Measurements from ENCODE around the gene CFAP46. TPM values are rescaled to one million over a fixed set of nuclear protein-coding genes. Genes with fewer than 3 reads are reported as not detected.

CFAP46 gene
- total and polyA plus RNA-seq, 2 of the 8 experiments (the other 6 are each of a cell fraction or from before 2014, with no cell fraction given), result 2.6 to 4.8 TPM

GRCh38 chr10:132957981-132958882 lies 15.9 kb upstream of the CFAP46 start:
- no peak overlapping the region for H3K4ac ChIP-seq (replicated peaks; ENCODE audit: insufficient read length, low read depth, low read length)
- no peaks in the 10 kb centered on the region for H3K36me3 ChIP-seq (ENCODE audit: control insufficient read depth in 2 of 4, insufficient read depth in 4 of 4, low read length in 3 of 4)
- H3K4me1 ChIP-seq (replicated peaks in 1 of 4; ENCODE audit: control insufficient read depth in 3 of 4, insufficient read depth in 4 of 4, low read length in 3 of 4), result peaks cover 3 to 8% (median 5%) of the 10 kb centered on the region in 4 experiments; a peak in 6 of 7 replicates
- H2AFZ ChIP-seq (ENCODE audit: low read length), result no peak overlapping the region
- FAIRE-seq (no peak), DNase-seq (ENCODE audit: low read depth in 1 of 2, low spot score in 2 of 2) (no peak)
- peaks cover 7% of the 10 kb centered on the region for H3K23me2 ChIP-seq (ENCODE audit: low read depth, low read length)
- ChIA-PET CTCF (ENCODE audit: partially characterized antibody) (interaction anchor here (0.6 to 1.7 kb wide), 6 partner anchors 11 to 166 kb away, joined by 3 to 5 read pairs (median 4); no protein-coding TSS in a partner anchor), POLR2A (ENCODE audit: partially characterized antibody) (no interaction called here)
- 84% methylated on average over 28 of the region's 34 CpGs; no CpG with 5 or more reads in 1 of the 2 experiments for WGBS, 2 experiments (ENCODE audit: extremely low coverage in 1 of 2, insufficient coverage in 1 of 2, insufficient read length in 1 of 2, insufficient replicate concordance in 2 of 2, low coverage in 1 of 2, low lambda C conversion rate in 2 of 2, missing lambda C conversion rate in 1 of 2)
- H3K79me2 ChIP-seq (ENCODE audit: control insufficient read depth in 1 of 2, insufficient read depth in 2 of 2, low read length in 2 of 2), result no peaks in the 10 kb centered on the region
- no peaks in the 10 kb centered on the region for H4K20me1 ChIP-seq (replicated peaks in 1 of 2; ENCODE audit: control insufficient read depth in 1 of 2, insufficient read depth in 2 of 2, low read length in 2 of 2)
- H2BK15ac ChIP-seq (ENCODE audit: low read length), result no peak overlapping the region
- no peak for TF ChIP-seq SUZ12 (IDR thresholded peaks at IDR 0.05; ENCODE audit: low read length)
- TF ChIP-seq CTCF (IDR thresholded peaks at IDR 0.05; ENCODE audit: control extremely low read depth in 1 of 3, insufficient read depth in 1 of 3, low read depth in 1 of 3, low read length in 3 of 3), result no peak
- no peak for TF ChIP-seq POU5F1 (IDR thresholded peaks at IDR 0.05; ENCODE audit: low read depth, low read length)
- TF ChIP-seq KDM5A (IDR thresholded peaks at IDR 0.05; ENCODE audit: low read length), result no peak
- no peak for TF ChIP-seq BRCA1 (IDR thresholded peaks at IDR 0.05; ENCODE audit: low read depth, low read length)
- TF ChIP-seq RXRA (IDR thresholded peaks at IDR 0.05; ENCODE audit: insufficient read depth, low read depth, low read length), result no peak
- TF ChIP-seq TAF1 (IDR thresholded peaks at IDR 0.05; ENCODE audit: low read depth, low read length), result no peak
- TF ChIP-seq BACH1 (IDR thresholded peaks at IDR 0.05; ENCODE audit: low read length), result no peak
- no peak for TF ChIP-seq HDAC2 (IDR thresholded peaks at IDR 0.05; ENCODE audit: borderline replicate concordance in 1 of 2, low read depth in 2 of 2, low read length in 2 of 2)
- no peaks in the 10 kb centered on the region for H3K79me1 ChIP-seq (ENCODE audit: low read depth, low read length)
- H4K5ac ChIP-seq (ENCODE audit: insufficient read length, low read depth, low read length), result no peak overlapping the region
- H4K8ac ChIP-seq (ENCODE audit: extremely low read depth, insufficient read depth, low read length), result no peak overlapping the region; the same call in 1 of the 2 replicates
- no peak overlapping the region for H3K14ac ChIP-seq (ENCODE audit: insufficient read length)
- no peak overlapping the region for H2BK5ac ChIP-seq (ENCODE audit: low read depth, low read length)
- H3K56ac ChIP-seq (replicated peaks; ENCODE audit: insufficient read length, low read depth, low read length), result no peak overlapping the region
- H3K4me3 ChIP-seq (ENCODE audit: extremely low read depth in 1 of 4, insufficient read depth in 2 of 4, low read depth in 3 of 4, low read length in 4 of 4), result no peak overlapping the region
- no peak overlapping the region for H3K27ac ChIP-seq (ENCODE audit: low read depth, low read length)
- no peak overlapping the region for H2BK20ac ChIP-seq (ENCODE audit: low read length)
- H3K27me3 ChIP-seq (replicated peaks in 1 of 4; ENCODE audit: control insufficient read depth in 3 of 4, extremely low read depth in 1 of 4, insufficient read depth in 3 of 4, low read length in 3 of 4), result no peaks in the 10 kb centered on the region
- H2AK5ac ChIP-seq (ENCODE audit: low read depth, low read length), result no peak overlapping the region
- H3K23ac ChIP-seq (ENCODE audit: insufficient read length), result no peak overlapping the region
- H3K18ac ChIP-seq (ENCODE audit: extremely low read depth, low read length), result no peak overlapping the region
- H2BK12ac ChIP-seq (ENCODE audit: low read depth, low read length), result no peak overlapping the region
- H4K91ac ChIP-seq (replicated peaks; ENCODE audit: insufficient read length, low read length), result no peak overlapping the region
- H2BK120ac ChIP-seq (replicated peaks; ENCODE audit: low read depth, low read length), result no peak overlapping the region
- H3K4me2 ChIP-seq (ENCODE audit: insufficient read depth in 1 of 2, low read depth in 2 of 2, low read length in 2 of 2), result no peak overlapping the region
- H3K9ac ChIP-seq (replicated peaks in 1 of 4; ENCODE audit: extremely low read depth in 1 of 4, low read depth in 3 of 4, low read length in 3 of 4), result no peak overlapping the region
- no peaks in the 10 kb centered on the region for H3K9me3 ChIP-seq (ENCODE audit: insufficient read depth in 2 of 2, low read depth in 1 of 2, low read length in 1 of 2)
